ENCODE data around the gene ADIRF. TPM values are rescaled to one million over a fixed set of nuclear protein-coding genes. Genes with fewer than 3 reads are reported as not detected.

Gene ADIRF
- total and polyA plus RNA-seq, 9 of the 15 experiments (the other 6 are each of a cell fraction or from before 2014, with no cell fraction given): 0.08 TPM; not detected in 8

DNA sequence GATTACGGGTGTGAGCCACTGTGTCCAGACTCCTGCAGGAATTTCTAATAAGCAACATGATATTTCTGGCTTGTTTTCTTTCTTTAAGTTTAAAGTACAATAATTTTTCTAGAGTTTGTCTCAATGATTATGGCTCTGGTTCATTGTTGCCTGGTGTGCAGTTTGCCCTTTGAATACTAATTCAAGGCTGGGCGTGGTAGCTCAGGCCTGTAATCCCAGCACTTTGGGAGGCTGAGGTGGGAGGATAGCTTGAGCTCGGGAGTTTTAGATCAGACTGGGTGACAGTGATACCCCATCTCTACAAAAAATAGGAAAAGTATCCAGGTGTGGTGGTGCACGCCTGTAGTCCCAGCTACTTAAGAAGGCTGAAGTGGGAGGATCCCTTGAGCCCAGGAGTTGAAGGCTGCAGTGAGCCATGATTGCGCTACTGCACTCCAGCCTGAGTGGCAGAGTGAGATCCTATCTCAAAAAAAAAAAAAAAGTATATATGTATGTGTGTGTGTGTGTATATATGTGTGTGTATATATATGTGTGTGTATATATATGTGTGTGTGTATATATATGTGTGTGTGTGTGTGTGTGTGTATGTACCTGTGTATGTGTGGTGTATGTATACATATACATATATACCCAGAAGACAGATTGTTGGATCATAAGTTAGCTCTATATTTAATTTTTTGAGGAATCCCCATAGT, 8.2 kb downstream of the ADIRF start:
- Histone ChIP-seq H2AFZ (ENCODE audit: low read depth, low read length) (no peak overlapping the region), H3K4me3 (no peak overlapping the region), H3K4me1 (replicated peaks in 1 of 2; ENCODE audit: control insufficient read depth in 2 of 2, insufficient read depth in 2 of 2, low read length in 2 of 2) (peaks cover 6 to 10% of the 10 kb centered on the region in 2 experiments; a peak in 2 of 5 replicates), H4K20me1 (replicated peaks; ENCODE audit: control insufficient read depth, insufficient read depth, low read length) (no peaks in the 10 kb centered on the region), H3K4me2 (ENCODE audit: insufficient read depth, low read length) (no peak overlapping the region), H3K9me1 (ENCODE audit: control insufficient read depth, insufficient read depth, low read length) (no peaks in the 10 kb centered on the region), H3K27ac (ENCODE audit: extremely low read depth, low read depth, low read length) (no peak overlapping the region), H3K79me2 (ENCODE audit: control insufficient read depth, insufficient read depth, low read length) (no peaks in the 10 kb centered on the region), H3K27me3 (ENCODE audit: control insufficient read depth in 2 of 2, insufficient read depth in 2 of 2, low read length in 2 of 2) (no peaks in the 10 kb centered on the region), H3K9ac (ENCODE audit: insufficient read depth in 1 of 2, low read depth in 2 of 2, low read length in 2 of 2) (no peak overlapping the region), H3K9me3 (replicated peaks; ENCODE audit: control insufficient read depth, insufficient read depth, low read depth, low read length) (no peaks in the 10 kb centered on the region), H3K36me3 (ENCODE audit: control insufficient read depth, insufficient read depth, low read length) (no peaks in the 10 kb centered on the region)
- ChIA-PET POLR2A (interaction anchor here (0.6 to 1.0 kb wide), 2 partner anchors 16 to 19 kb away, joined by 3 read pairs; partner anchors contain the start of gene MMRN2), CTCF (ENCODE audit: low intra/inter-chr PET ratio) (no interaction called here)
- 75% methylated on average over 4 of the region's 5 CpGs for WGBS (ENCODE audit: insufficient coverage, low coverage, missing lambda C conversion rate)
- BruUV-seq (replicated peaks): no TSS peak
- in situ Hi-C loops (cut with MboI): no loop called here
- FAIRE-seq (no peak), ATAC-seq (no peak), DNase-seq (ENCODE audit: extremely low read depth in 1 of 4, low spot score in 3 of 4) (no peak)
- TF ChIP-seq, protein P1, sequence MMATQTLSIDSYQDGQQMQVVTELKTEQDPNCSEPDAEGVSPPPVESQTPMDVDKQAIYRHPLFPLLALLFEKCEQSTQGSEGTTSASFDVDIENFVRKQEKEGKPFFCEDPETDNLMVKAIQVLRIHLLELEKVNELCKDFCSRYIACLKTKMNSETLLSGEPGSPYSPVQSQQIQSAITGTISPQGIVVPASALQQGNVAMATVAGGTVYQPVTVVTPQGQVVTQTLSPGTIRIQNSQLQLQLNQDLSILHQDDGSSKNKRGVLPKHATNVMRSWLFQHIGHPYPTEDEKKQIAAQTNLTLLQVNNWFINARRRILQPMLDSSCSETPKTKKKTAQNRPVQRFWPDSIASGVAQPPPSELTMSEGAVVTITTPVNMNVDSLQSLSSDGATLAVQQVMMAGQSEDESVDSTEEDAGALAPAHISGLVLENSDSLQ (IDR thresholded peaks at IDR 0.05): peak; percentile 62
- TF ChIP-seq NCOA1 (IDR thresholded peaks at IDR 0.05; ENCODE audit: low read depth): no peak
- no peak for TF ChIP-seq BMI1 (IDR thresholded peaks at IDR 0.05; ENCODE audit: low read length)
- TF ChIP-seq CBFB (CRISPR knock-in tag; IDR thresholded peaks at IDR 0.05): no peak
- TF ChIP-seq POU5F1 (IDR thresholded peaks at IDR 0.05; ENCODE audit: borderline replicate concordance, low read depth, low read length, partially characterized antibody): no peak
- TF ChIP-seq HDAC2 (IDR thresholded peaks at IDR 0.05): no peak
- intact Hi-C loops (cut with micrococcal nuclease): no loop called here

Measured in K562 (cell line).